Transverse colon (tissue), 4 donors: ENCODE measurements around the gene PNPO.

Source experiments
- EP300 ChIP-seq: sonication (generic); formaldehyde crosslinking; IDR thresholded peaks from one replicate; pipeline ENCODE4 v1.6.1; 2017; ENCODE audit warnings: antibody characterized with exemption, low read depth
- POLR2A ChIP-seq: fragments of 450-650 bp; IDR thresholded peaks from one replicate; pipeline ENCODE4 v1.6.1; 2016; ENCODE audit warnings: antibody characterized with exemption, mild to moderate bottlenecking, moderate library complexity
- POLR2AphosphoS5 ChIP-seq, 3 donors: sonication (generic); formaldehyde crosslinking; IDR thresholded peaks; one replicate each; pipeline ENCODE4 v1.6.1; 2016; ENCODE audit warnings: antibody characterized with exemption in 3 of 3
- TF ChIP-seq, protein P1 (sequence below), 5 experiments: fragments of 200-600 bp in 3 of 5; fragments of 450-650 bp in 2 of 5; sonication (generic) in 3 of 5; IDR thresholded peaks; 1 replicate in 2 of 5; 2 replicates in 3 of 5; pipeline ENCODE4 v1.5.1; 2016 to 2017; ENCODE audit warnings: antibody characterized with exemption in 5 of 5, inconsistent platforms in 3 of 5, mild to moderate bottlenecking in 2 of 5, moderate library complexity in 1 of 5

DNA sequence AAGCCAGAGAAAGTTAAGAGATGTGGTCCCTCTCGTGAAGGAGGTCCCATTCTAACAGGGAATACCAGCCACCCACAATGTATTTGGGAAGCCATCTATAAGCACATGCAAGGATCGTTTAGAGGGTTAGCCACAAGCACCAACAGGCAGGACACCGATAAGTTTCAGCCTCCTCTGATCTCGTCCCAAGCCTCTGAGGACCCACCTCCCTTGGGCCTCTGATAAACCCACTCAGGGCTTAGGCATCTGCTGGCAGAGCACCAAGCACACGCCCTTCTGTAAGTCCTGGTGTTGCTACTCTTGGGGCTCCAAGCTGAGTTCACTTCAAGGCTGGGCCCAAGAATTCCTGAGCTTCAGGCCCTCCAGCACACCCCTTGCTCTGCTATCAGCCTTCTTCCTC, 5.4 kb upstream of the PNPO start:
- TF ChIP-seq POLR2A (no peak), POLR2AphosphoS5 (IDR thresholded peaks at IDR 0.05) (no peak), EP300 (no peak)
- TF ChIP-seq, protein P1, sequence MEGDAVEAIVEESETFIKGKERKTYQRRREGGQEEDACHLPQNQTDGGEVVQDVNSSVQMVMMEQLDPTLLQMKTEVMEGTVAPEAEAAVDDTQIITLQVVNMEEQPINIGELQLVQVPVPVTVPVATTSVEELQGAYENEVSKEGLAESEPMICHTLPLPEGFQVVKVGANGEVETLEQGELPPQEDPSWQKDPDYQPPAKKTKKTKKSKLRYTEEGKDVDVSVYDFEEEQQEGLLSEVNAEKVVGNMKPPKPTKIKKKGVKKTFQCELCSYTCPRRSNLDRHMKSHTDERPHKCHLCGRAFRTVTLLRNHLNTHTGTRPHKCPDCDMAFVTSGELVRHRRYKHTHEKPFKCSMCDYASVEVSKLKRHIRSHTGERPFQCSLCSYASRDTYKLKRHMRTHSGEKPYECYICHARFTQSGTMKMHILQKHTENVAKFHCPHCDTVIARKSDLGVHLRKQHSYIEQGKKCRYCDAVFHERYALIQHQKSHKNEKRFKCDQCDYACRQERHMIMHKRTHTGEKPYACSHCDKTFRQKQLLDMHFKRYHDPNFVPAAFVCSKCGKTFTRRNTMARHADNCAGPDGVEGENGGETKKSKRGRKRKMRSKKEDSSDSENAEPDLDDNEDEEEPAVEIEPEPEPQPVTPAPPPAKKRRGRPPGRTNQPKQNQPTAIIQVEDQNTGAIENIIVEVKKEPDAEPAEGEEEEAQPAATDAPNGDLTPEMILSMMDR (IDR thresholded peaks at IDR 0.05) = no peak
